H9 (cell line): ENCODE results near the gene FGF21. TPM values are rescaled to one million over a fixed set of nuclear protein-coding genes. Genes with fewer than 3 reads are reported as not detected.
"Not testable (repeated sequence)": the region's sequence is repeated elsewhere in the genome, so short reads cannot be mapped to it uniquely, and the experiment has no call there.

Experiments
- DNase-seq: peaks from one replicate; pipeline ENCODE4 v3.0.0-alpha.2; 2017
- H2AFZ ChIP-seq: one replicate; pipeline ENCODE4 v1.6.1; 2013; ENCODE audit warnings: mild to moderate bottlenecking, low read length, control low read depth, moderate library complexity
- H2AK5ac ChIP-seq: 2 replicates; pipeline ENCODE4 v1.6.1; 2013; ENCODE audit warnings: low read length, control low read depth, mixed read lengths; ENCODE audit not compliant: insufficient read length
- H2BK120ac ChIP-seq: one replicate; pipeline ENCODE4 v1.6.1; 2013; ENCODE audit warnings: low read depth, mild to moderate bottlenecking, low read length, control low read depth, inconsistent platforms; ENCODE audit not compliant: poor library complexity, severe bottlenecking
- H2BK12ac ChIP-seq: 2 replicates; pipeline ENCODE4 v1.6.1; 2013; ENCODE audit warnings: low read length, control low read depth, mixed read lengths, low read depth; ENCODE audit not compliant: insufficient read length
- H2BK15ac ChIP-seq: 2 replicates; pipeline ENCODE4 v1.6.1; 2013; ENCODE audit warnings: low read depth, low read length, control low read depth
- H2BK20ac ChIP-seq: one replicate; pipeline ENCODE4 v1.6.1; 2013; ENCODE audit warnings: low read depth, mild to moderate bottlenecking, low read length, control low read depth, inconsistent platforms; ENCODE audit not compliant: poor library complexity, severe bottlenecking
- H2BK5ac ChIP-seq: 2 replicates; pipeline ENCODE4 v1.6.1; 2013; ENCODE audit warnings: low read length, control low read depth, mixed read lengths; ENCODE audit not compliant: insufficient read length
- H3K14ac ChIP-seq: 2 replicates; pipeline ENCODE4 v1.6.1; 2013; ENCODE audit warnings: low read length, control low read depth; ENCODE audit not compliant: insufficient read depth
- H3K18ac ChIP-seq: 2 replicates; pipeline ENCODE4 v1.6.1; 2013; ENCODE audit warnings: low read depth, mild to moderate bottlenecking, mixed read lengths, low read length, control low read depth; ENCODE audit not compliant: insufficient read length
- H3K23ac ChIP-seq: 2 replicates; pipeline ENCODE4 v1.6.1; 2013; ENCODE audit warnings: low read length, control low read depth, mixed read lengths, low read depth; ENCODE audit not compliant: insufficient read length
- H3K23me2 ChIP-seq: 2 replicates; pipeline ENCODE4 v1.6.1; 2013; ENCODE audit warnings: low read depth, mild to moderate bottlenecking, mixed read lengths, low read length, control low read depth; ENCODE audit not compliant: insufficient read length, poor library complexity, severe bottlenecking
- H3K27ac ChIP-seq: 2 replicates; pipeline ENCODE4 v1.5.1; 2013; ENCODE audit warnings: low read length, control low read depth, mixed read lengths, low read depth; ENCODE audit not compliant: insufficient read length
- H3K27me3 ChIP-seq: 2 replicates; pipeline ENCODE4 v1.6.1; 2013; ENCODE audit warnings: low read length, control low read depth, inconsistent platforms; ENCODE audit not compliant: insufficient read depth
- H3K4ac ChIP-seq: 2 replicates; pipeline ENCODE4 v1.6.1; 2013; ENCODE audit warnings: low read depth, mild to moderate bottlenecking, control low read depth, inconsistent platforms, low read length, moderate library complexity
- H3K4me1 ChIP-seq: 2 replicates; pipeline ENCODE4 v1.6.1; 2013; ENCODE audit warnings: low read length, control low read depth, inconsistent platforms; ENCODE audit not compliant: insufficient read depth
- H3K4me2 ChIP-seq: 2 replicates; pipeline ENCODE4 v1.6.1; 2013; ENCODE audit warnings: low read length, control low read depth, mixed read lengths; ENCODE audit not compliant: insufficient read length, insufficient read depth
- H3K56ac ChIP-seq: 2 replicates; pipeline ENCODE4 v1.6.1; 2013; ENCODE audit warnings: low read depth, mild to moderate bottlenecking, mixed read lengths, low read length, control low read depth; ENCODE audit not compliant: insufficient read length
- H3K79me1 ChIP-seq: 2 replicates; pipeline ENCODE4 v1.6.1; 2013; ENCODE audit warnings: low read depth, mild to moderate bottlenecking, moderate library complexity, low read length, control low read depth, inconsistent platforms; ENCODE audit not compliant: insufficient read depth, poor library complexity, severe bottlenecking
- H3K79me2 ChIP-seq: 2 replicates; pipeline ENCODE4 v1.6.1; 2013; ENCODE audit warnings: low read length, control low read depth, inconsistent platforms; ENCODE audit not compliant: insufficient read depth
- H3K9ac ChIP-seq: 2 replicates; pipeline ENCODE4 v1.6.1; 2013; ENCODE audit warnings: low read length, control low read depth, mixed read lengths; ENCODE audit not compliant: insufficient read length; ENCODE audit errors: extremely low read depth
- H3K9me3 ChIP-seq: one replicate; pipeline ENCODE4 v1.6.1; 2013; ENCODE audit warnings: low read depth, low read length, inconsistent platforms; ENCODE audit not compliant: control insufficient read depth
- H3T11ph ChIP-seq: one replicate; pipeline ENCODE4 v1.6.1; 2013; ENCODE audit warnings: mild to moderate bottlenecking, low read length, control low read depth, inconsistent platforms
- H4K20me1 ChIP-seq: one replicate; pipeline ENCODE4 v1.6.1; 2013; ENCODE audit not compliant: control insufficient read depth, insufficient read length, insufficient read depth
- H4K5ac ChIP-seq: 2 replicates; pipeline ENCODE4 v1.6.1; 2013; ENCODE audit warnings: low read depth, mild to moderate bottlenecking, mixed read lengths, low read length, control low read depth; ENCODE audit not compliant: insufficient read length
- H4K8ac ChIP-seq: replicated peaks from 2 replicates; pipeline ENCODE4 v1.6.1; 2013; ENCODE audit warnings: low read length, control low read depth, mixed read lengths, low read depth; ENCODE audit not compliant: insufficient read length
- H4K91ac ChIP-seq: 2 replicates; pipeline ENCODE4 v1.6.1; 2013; ENCODE audit warnings: low read depth, mild to moderate bottlenecking, moderate library complexity, mixed read lengths, low read length, control low read depth; ENCODE audit not compliant: insufficient read length
- H3K27ac Mint-ChIP-seq, 3 experiments: 2 replicates in 2 of 3; 3 replicates in 1 of 3; pipeline ENCODE4 v1.8.0; 2020 to 2021; ENCODE audit warnings: mixed read lengths in 3 of 3, mild to moderate bottlenecking in 1 of 3, moderate library complexity in 1 of 3
- H3K27me3 Mint-ChIP-seq: 2 replicates; pipeline ENCODE4 v1.8.0; 2021; ENCODE audit warnings: low read depth, mild to moderate bottlenecking, moderate library complexity, mixed read lengths
- H3K36me3 Mint-ChIP-seq, 3 experiments: 2 replicates in 2 of 3; 3 replicates in 1 of 3; pipeline ENCODE4 v1.8.0; 2020 to 2021; ENCODE audit warnings: low read depth in 3 of 3, mixed read lengths in 3 of 3; ENCODE audit not compliant: insufficient read depth in 1 of 3
- H3K4me1 Mint-ChIP-seq, 2 experiments: 2 replicates each; pipeline ENCODE4 v1.8.0; 2020; ENCODE audit warnings: mixed read lengths in 2 of 2
- H3K4me3 Mint-ChIP-seq, 2 experiments: 2 replicates in 1 of 2; 3 replicates in 1 of 2; pipeline ENCODE4 v1.8.0; 2020 to 2021; ENCODE audit warnings: mild to moderate bottlenecking in 2 of 2, mixed read lengths in 2 of 2, moderate library complexity in 1 of 2
- H3K9me3 Mint-ChIP-seq, 2 experiments: 2 replicates in 1 of 2; 3 replicates in 1 of 2; pipeline ENCODE4 v1.8.0; 2020; ENCODE audit warnings: mild to moderate bottlenecking in 2 of 2, mixed read lengths in 2 of 2, moderate library complexity in 1 of 2
- WGBS: extraction: QIAGEN DNeasy Blood & Tissue Kit; methylation state at CpG from one replicate; pipeline ENCODE4 v1.1.7; 2013; ENCODE audit warnings: missing lambda C conversion rate, low lambda C conversion rate, mixed read lengths; ENCODE audit not compliant: insufficient read length; ENCODE audit errors: extremely low coverage; 5-methylcytosine and 5-hydroxymethylcytosine counted together
- total RNA-seq: library from RNA; stranded (reverse); gene quantifications from 2 replicates; pipeline ENCODE4 v1.2.1, GENCODE V29; 2021

The FGF21 gene
- total RNA-seq, 1 experiment from 2014 or later = 0.90 TPM

GRCh38 chr19:48787331-48787730 lies 32.0 kb downstream of the FGF21 start:
- not testable (repeated sequence) for DNase-seq

More at GRCh38 chr19:48787331-48787730, 32.0 kb downstream of the FGF21 start:
- not testable (repeated sequence) for H3K56ac ChIP-seq, H3K79me1 ChIP-seq, H3K4ac ChIP-seq, H3K9me3 Mint-ChIP-seq, H2BK20ac ChIP-seq, H3K23me2 ChIP-seq, H3K4me1 Mint-ChIP-seq, H3K18ac ChIP-seq, H2AK5ac ChIP-seq, H3K9me3 ChIP-seq, H2BK120ac ChIP-seq, H3T11ph ChIP-seq, H3K36me3 Mint-ChIP-seq, H4K20me1 ChIP-seq, H3K4me2 ChIP-seq, H4K91ac ChIP-seq, H3K23ac ChIP-seq, H4K5ac ChIP-seq, H3K4me1 ChIP-seq, H3K79me2 ChIP-seq, H3K27ac Mint-ChIP-seq, H4K8ac ChIP-seq, H2BK5ac ChIP-seq, H3K27me3 Mint-ChIP-seq, H2BK12ac ChIP-seq, H3K9ac ChIP-seq, H3K27ac ChIP-seq, H3K27me3 ChIP-seq, H3K14ac ChIP-seq, H2BK15ac ChIP-seq, H2AFZ ChIP-seq
- WGBS = no CpG with 5 or more reads among the region's 9 CpGs
- peak overlapping the region in 1 of 2 experiments; percentile 2; a peak in 1 of 5 replicates for H3K4me3 Mint-ChIP-seq
